ENCODE measurements around the gene DEF6. TPM values are rescaled to one million over a fixed set of nuclear protein-coding genes. Genes with fewer than 3 reads are reported as not detected.

DEF6 gene
- total RNA-seq, 1 experiment from 2014 or later = 15.4 TPM

DNA sequence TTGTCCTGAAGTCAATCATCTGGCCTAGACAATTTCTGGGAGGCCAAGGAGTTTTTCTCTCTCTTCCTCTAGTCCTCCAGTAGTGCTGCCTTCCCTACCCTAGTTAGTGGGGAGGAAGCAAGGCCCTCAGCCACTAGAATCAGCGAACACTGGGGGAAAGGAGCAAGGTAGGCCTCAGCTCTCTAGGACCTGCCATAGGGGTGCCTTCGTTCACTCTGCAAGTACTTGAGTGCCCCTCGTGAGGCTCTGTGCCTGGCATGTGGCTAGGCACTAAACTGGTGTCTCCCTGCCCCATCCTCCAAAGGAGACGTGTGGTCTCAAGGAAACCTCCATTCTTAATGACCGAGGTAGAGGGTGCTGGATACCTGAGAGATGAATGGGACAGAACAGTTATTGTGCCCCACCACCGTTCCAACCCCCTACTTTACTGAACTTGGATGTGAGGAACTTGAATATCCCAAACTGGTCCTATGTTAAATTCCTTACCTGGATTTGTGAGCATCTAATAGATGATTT, 1.1 kb downstream of the DEF6 start:
- intact Hi-C loops (cut with micrococcal nuclease; ENCODE audit: unreplicated experiment) = loop anchor here (5.0 to 10.0 kb wide), 2 partner anchors 44 to 256 kb away; partner anchors contain the start of gene PPARD
- DNase-seq = no peak

DNA sequence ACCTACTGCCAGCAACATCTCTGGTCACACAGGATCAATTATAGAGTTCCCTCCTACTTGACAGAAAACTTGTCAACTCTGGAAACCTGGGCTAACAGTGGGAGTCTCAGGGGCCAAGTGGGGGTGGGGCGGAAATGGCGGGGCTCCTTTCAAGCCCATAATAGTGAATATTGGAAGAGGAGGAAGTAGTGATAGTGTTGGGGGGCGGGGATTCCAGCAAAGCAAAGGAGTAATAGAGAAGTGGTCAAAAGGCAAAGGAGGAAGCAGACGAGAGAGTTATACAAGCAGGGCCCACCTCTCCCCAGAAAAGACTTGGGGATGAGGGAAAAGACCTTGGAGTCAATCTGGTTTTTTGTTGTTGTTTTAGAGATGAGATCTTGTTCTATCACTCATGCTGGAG, 2.1 kb downstream of the DEF6 start:
- no TSS peak for BruUV-seq (replicated peaks)
- Mint-ChIP-seq H3K9me3 (ENCODE audit: low read depth, unreplicated experiment) (no peaks in the 10 kb centered on the region), H3K27me3 (ENCODE audit: unreplicated experiment) (no peaks in the 10 kb centered on the region), H3K4me1 (ENCODE audit: low read depth, unreplicated experiment) (peaks cover 33% of the 10 kb centered on the region), H3K4me3 (ENCODE audit: low read depth, unreplicated experiment) (no peak overlapping the region), H3K36me3 (ENCODE audit: insufficient read depth, unreplicated experiment) (peaks cover 9% of the 10 kb centered on the region), H3K27ac (ENCODE audit: unreplicated experiment) (no peak overlapping the region)
- TF ChIP-seq, protein P1, sequence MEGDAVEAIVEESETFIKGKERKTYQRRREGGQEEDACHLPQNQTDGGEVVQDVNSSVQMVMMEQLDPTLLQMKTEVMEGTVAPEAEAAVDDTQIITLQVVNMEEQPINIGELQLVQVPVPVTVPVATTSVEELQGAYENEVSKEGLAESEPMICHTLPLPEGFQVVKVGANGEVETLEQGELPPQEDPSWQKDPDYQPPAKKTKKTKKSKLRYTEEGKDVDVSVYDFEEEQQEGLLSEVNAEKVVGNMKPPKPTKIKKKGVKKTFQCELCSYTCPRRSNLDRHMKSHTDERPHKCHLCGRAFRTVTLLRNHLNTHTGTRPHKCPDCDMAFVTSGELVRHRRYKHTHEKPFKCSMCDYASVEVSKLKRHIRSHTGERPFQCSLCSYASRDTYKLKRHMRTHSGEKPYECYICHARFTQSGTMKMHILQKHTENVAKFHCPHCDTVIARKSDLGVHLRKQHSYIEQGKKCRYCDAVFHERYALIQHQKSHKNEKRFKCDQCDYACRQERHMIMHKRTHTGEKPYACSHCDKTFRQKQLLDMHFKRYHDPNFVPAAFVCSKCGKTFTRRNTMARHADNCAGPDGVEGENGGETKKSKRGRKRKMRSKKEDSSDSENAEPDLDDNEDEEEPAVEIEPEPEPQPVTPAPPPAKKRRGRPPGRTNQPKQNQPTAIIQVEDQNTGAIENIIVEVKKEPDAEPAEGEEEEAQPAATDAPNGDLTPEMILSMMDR (IDR thresholded peaks at IDR 0.05; ENCODE audit: unreplicated experiment) = no peak
- intact Hi-C loops (cut with micrococcal nuclease; ENCODE audit: unreplicated experiment) = loop anchor here (5.0 to 10.0 kb wide), 2 partner anchors 43 to 255 kb away; partner anchors contain the start of gene PPARD
- CTCF ChIA-PET = interaction anchor here (0.6 kb wide), 1 partner anchor 19 kb away, joined by 3 read pairs; no protein-coding TSS in a partner anchor
- DNase-seq = no peak

More for the DNA sequence above, 1.1 kb downstream of the DEF6 start:
- Mint-ChIP-seq H3K4me3 (ENCODE audit: low read depth, unreplicated experiment) (peak overlapping the region; percentile 62), H3K9me3 (ENCODE audit: low read depth, unreplicated experiment) (no peaks in the 10 kb centered on the region), H3K36me3 (ENCODE audit: insufficient read depth, unreplicated experiment) (peaks cover 15% of the 10 kb centered on the region), H3K27ac (ENCODE audit: unreplicated experiment) (no peak overlapping the region), H3K27me3 (ENCODE audit: unreplicated experiment) (no peaks in the 10 kb centered on the region), H3K4me1 (ENCODE audit: low read depth, unreplicated experiment) (peaks cover 24% of the 10 kb centered on the region)
- CTCF ChIA-PET = interaction anchor here (1.4 to 2.4 kb wide), 2 partner anchors 20 to 152 kb away, joined by 4 to 9 read pairs; no protein-coding TSS in a partner anchor
- TF ChIP-seq, protein P1 (IDR thresholded peaks at IDR 0.05; ENCODE audit: unreplicated experiment) = no peak
- BruUV-seq (replicated peaks) = TSS peak; percentile 20

DNA sequence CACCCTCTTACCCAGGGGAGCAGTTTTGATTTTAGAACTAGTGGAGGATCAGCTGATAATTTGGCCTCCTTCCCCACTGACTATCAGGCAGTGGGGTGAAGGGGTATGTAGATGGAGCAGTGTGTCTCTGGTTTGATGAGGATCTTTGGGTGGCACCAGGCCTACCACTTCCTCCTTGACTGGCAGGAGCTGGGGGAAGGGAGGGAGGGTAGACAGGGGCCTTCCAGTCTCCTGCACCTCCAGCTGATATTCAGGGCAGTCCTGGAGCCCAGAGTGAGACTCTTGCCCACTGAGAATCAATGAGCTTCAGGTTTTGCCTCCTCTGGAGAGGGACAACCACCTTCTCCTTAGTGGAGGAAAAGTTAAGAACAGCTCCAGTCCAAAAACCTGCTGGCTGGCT, 3.2 kb downstream of the DEF6 start:
- Mint-ChIP-seq H3K4me1 (ENCODE audit: low read depth, unreplicated experiment) (peaks cover 33% of the 10 kb centered on the region), H3K27me3 (ENCODE audit: unreplicated experiment) (no peaks in the 10 kb centered on the region), H3K4me3 (ENCODE audit: low read depth, unreplicated experiment) (no peak overlapping the region), H3K36me3 (ENCODE audit: insufficient read depth, unreplicated experiment) (peaks cover 9% of the 10 kb centered on the region), H3K27ac (ENCODE audit: unreplicated experiment) (no peak overlapping the region), H3K9me3 (ENCODE audit: low read depth, unreplicated experiment) (no peaks in the 10 kb centered on the region)
- CTCF ChIA-PET = interaction anchor here (0.5 to 0.6 kb wide), 3 partner anchors 149 to 256 kb away, joined by 3 read pairs; no protein-coding TSS in a partner anchor
- TF ChIP-seq, protein P1 (IDR thresholded peaks at IDR 0.05; ENCODE audit: unreplicated experiment) = no peak
- BruUV-seq (replicated peaks) = no TSS peak
- no peak for DNase-seq
- intact Hi-C loops (cut with micrococcal nuclease; ENCODE audit: unreplicated experiment) = no loop called here

DNA sequence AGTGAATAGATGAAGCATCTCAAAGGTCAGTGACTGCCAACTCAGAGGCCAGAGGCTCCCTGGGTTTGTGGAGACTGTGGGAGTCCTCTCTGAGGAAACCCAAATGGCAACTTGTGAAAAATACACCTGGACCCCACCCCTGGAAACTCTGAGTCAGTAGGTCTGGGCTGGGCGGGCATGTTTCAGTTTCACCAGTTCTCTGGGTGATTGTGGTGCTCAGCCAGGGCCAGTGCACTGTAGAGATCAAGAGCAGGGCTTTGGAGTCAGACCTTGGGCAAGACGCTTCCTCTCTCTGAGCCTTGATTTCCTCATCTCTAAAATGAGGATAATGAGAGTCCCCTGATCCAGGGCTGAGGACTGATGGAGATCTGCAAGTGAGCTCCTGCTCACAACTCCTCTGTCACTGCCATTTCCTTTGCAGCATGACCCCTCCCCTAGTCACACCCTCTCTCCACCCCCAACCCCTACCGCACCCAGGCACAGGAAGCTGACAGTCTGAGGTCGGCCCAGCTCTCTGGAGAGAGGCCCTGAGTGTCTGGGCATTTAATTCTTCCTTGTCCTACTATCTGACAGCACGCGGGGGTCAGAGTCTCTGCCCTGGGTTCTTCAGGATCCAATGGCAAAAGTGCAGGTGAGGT, 5.1 kb downstream of the DEF6 start:
- peaks cover 2% of the 10 kb centered on the region for H3K36me3 Mint-ChIP-seq (ENCODE audit: insufficient read depth, unreplicated experiment)

More for the DNA sequence above, 5.1 kb downstream of the DEF6 start:
- BruUV-seq (replicated peaks) = no TSS peak
- TF ChIP-seq, protein P1 (IDR thresholded peaks at IDR 0.05; ENCODE audit: unreplicated experiment) = no peak
- H3K4me1 Mint-ChIP-seq (ENCODE audit: low read depth, unreplicated experiment) = peaks cover 33% of the 10 kb centered on the region
- H3K27ac Mint-ChIP-seq (ENCODE audit: unreplicated experiment) = peak overlapping the region; percentile 58
- no peaks in the 10 kb centered on the region for H3K27me3 Mint-ChIP-seq (ENCODE audit: unreplicated experiment)
- no peaks in the 10 kb centered on the region for H3K9me3 Mint-ChIP-seq (ENCODE audit: low read depth, unreplicated experiment)
- CTCF ChIA-PET = interaction anchor here (0.6 to 1.1 kb wide), 5 partner anchors 9 to 222 kb away, joined by 3 to 6 read pairs (median 5); no protein-coding TSS in a partner anchor
- peak overlapping the region; percentile 18 for H3K4me3 Mint-ChIP-seq (ENCODE audit: low read depth, unreplicated experiment)
- intact Hi-C loops (cut with micrococcal nuclease; ENCODE audit: unreplicated experiment) = no loop called here
- peak; percentile 66 for DNase-seq

All from Calu3 (cell line).